ENCODE data around the gene CPNE9.

DNA sequence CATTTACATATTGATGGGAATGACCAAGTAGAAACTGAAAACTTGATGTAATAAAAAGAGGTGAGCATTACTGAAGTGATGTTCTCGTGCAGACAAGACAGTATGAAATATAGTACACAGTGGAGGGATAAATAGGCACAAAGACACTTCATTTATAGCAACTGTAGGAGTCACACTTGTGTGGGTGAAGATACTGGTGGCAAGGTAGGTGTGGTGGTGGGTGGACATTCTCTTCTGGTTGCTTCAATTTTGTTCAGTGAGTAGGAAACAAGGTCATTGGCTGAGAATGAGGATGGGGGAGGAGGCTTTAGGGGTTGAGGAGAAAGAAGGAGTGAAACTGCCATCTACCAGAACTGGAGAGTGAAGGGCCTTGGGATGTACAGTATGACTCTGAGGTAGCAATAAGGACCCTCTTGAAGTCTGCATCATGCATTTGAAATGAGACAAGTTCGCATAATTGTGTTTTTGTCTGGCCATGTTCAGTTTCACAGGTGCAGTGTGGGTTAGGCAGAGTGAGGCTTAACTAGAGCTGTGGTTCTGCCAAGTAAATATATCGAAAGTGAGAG lies 6.6 kb downstream of the CPNE9 start:
- TF ChIP-seq, protein P1, sequence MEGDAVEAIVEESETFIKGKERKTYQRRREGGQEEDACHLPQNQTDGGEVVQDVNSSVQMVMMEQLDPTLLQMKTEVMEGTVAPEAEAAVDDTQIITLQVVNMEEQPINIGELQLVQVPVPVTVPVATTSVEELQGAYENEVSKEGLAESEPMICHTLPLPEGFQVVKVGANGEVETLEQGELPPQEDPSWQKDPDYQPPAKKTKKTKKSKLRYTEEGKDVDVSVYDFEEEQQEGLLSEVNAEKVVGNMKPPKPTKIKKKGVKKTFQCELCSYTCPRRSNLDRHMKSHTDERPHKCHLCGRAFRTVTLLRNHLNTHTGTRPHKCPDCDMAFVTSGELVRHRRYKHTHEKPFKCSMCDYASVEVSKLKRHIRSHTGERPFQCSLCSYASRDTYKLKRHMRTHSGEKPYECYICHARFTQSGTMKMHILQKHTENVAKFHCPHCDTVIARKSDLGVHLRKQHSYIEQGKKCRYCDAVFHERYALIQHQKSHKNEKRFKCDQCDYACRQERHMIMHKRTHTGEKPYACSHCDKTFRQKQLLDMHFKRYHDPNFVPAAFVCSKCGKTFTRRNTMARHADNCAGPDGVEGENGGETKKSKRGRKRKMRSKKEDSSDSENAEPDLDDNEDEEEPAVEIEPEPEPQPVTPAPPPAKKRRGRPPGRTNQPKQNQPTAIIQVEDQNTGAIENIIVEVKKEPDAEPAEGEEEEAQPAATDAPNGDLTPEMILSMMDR (conservative IDR thresholded peaks at IDR 0.05; ENCODE audit: low read depth, low read length): no peak
- TF ChIP-seq EZH2phosphoT487 (IDR thresholded peaks at IDR 0.05; ENCODE audit: borderline replicate concordance, low read length) (no peak), EZH2 (IDR thresholded peaks at IDR 0.05; ENCODE audit: low read length, unreplicated experiment) (no peak)
